IMR-90 (cell line): ENCODE measurements around the gene RFTN1. TPM values are rescaled to one million over a fixed set of nuclear protein-coding genes. Genes with fewer than 3 reads are reported as not detected.

Experiments
- ATAC-seq: fragments of 200-7000 bp; cut with Tn5 transposase; 2 replicates; pipeline ENCODE4 v1.9.1; 2020; ENCODE audit warnings: low read depth, mild to moderate bottlenecking, moderate library complexity
- BruUV-seq: library from RNA; stranded (reverse); fragments of 400-500 nt; replicated peaks from 2 replicates; lab custom pipeline; 2021; lab: Mats Ljungman, UMichigan
- CTCF ChIA-PET: fragments of 300-600 bp; formaldehyde crosslinking; extraction: SDS; loops from one replicate; lab custom pipeline; 2021; ENCODE audit warnings: antibody characterized with exemption; lab: Yijun Ruan, JAX
- POLR2A ChIA-PET: fragments of 300-600 bp; sonication (Branson Sonifier 250); formaldehyde crosslinking; loops from one replicate; lab custom pipeline; 2022; ENCODE audit warnings: antibody characterized with exemption; ENCODE audit not compliant: unreplicated experiment; lab: Charles Lee
- DNase-seq: peaks from one replicate; pipeline ENCODE4 v3.0.0; 2013
- H2AFZ ChIP-seq: replicated peaks from 2 replicates; pipeline ENCODE3; 2013; ENCODE audit warnings: low read length, mild to moderate bottlenecking; ENCODE audit not compliant: poor library complexity
- H2AK5ac ChIP-seq: 2 replicates; pipeline ENCODE4 v1.6.1; 2013; ENCODE audit warnings: low read depth, low read length, inconsistent platforms
- H2AK9ac ChIP-seq: replicated peaks from 2 replicates; pipeline ENCODE3; 2013; ENCODE audit warnings: mild to moderate bottlenecking, low read depth, low read length, moderate library complexity; ENCODE audit not compliant: poor library complexity
- H2BK120ac ChIP-seq: 2 replicates; pipeline ENCODE4 v1.6.1; 2013; ENCODE audit warnings: low read depth, low read length, inconsistent platforms
- H2BK15ac ChIP-seq: 3 replicates; pipeline ENCODE4 v1.6.1; 2013; ENCODE audit warnings: low read depth, low read length, inconsistent platforms
- H2BK20ac ChIP-seq: 2 replicates; pipeline ENCODE4 v1.6.1; 2013; ENCODE audit warnings: low read depth, mild to moderate bottlenecking, inconsistent platforms, low read length, moderate library complexity
- H2BK5ac ChIP-seq: 2 replicates; pipeline ENCODE4 v1.6.1; 2013; ENCODE audit warnings: mild to moderate bottlenecking, low read depth, low read length, inconsistent platforms; ENCODE audit not compliant: poor library complexity, severe bottlenecking
- H3K14ac ChIP-seq: replicated peaks from 2 replicates; pipeline ENCODE4 v1.6.1; 2013; ENCODE audit warnings: low read depth, low read length, inconsistent platforms
- H3K18ac ChIP-seq: 2 replicates; pipeline ENCODE4 v1.6.1; 2013; ENCODE audit warnings: low read depth, low read length, control low read depth
- H3K23ac ChIP-seq: 2 replicates; pipeline ENCODE4 v1.6.1; 2013; ENCODE audit warnings: low read depth, low read length, inconsistent platforms
- H3K27ac ChIP-seq: 2 replicates; pipeline ENCODE4 v1.5.1; 2013; ENCODE audit warnings: mild to moderate bottlenecking, control low read depth, low read length; ENCODE audit not compliant: insufficient read depth
- H3K27me3 ChIP-seq: 2 replicates; pipeline ENCODE4 v1.6.1; 2013; ENCODE audit warnings: low read length; ENCODE audit not compliant: control insufficient read depth, insufficient read depth
- H3K36me3 ChIP-seq: 2 replicates; pipeline ENCODE4 v1.6.1; 2013; ENCODE audit warnings: low read length, mixed read lengths; ENCODE audit not compliant: control insufficient read depth, insufficient read depth
- H3K4ac ChIP-seq: 2 replicates; pipeline ENCODE4 v1.6.1; 2013; ENCODE audit warnings: low read depth, low read length, inconsistent platforms
- H3K4me1 ChIP-seq: 2 replicates; pipeline ENCODE4 v1.6.1; 2013; ENCODE audit warnings: low read length, mixed read lengths; ENCODE audit not compliant: control insufficient read depth, insufficient read depth
- H3K4me2 ChIP-seq: 2 replicates; pipeline ENCODE4 v1.6.1; 2013; ENCODE audit warnings: low read depth, mild to moderate bottlenecking, control low read depth, low read length, moderate library complexity
- H3K4me3 ChIP-seq: 2 replicates; pipeline ENCODE4 v1.5.1; 2013; ENCODE audit warnings: low read depth, mild to moderate bottlenecking, control low read depth, low read length, moderate library complexity; ENCODE audit not compliant: insufficient read depth
- H3K56ac ChIP-seq: 2 replicates; pipeline ENCODE4 v1.6.1; 2013; ENCODE audit warnings: low read length, inconsistent platforms; ENCODE audit not compliant: insufficient read depth; ENCODE audit errors: extremely low read depth
- H3K79me1 ChIP-seq, 2 experiments: 2 replicates each; pipeline ENCODE4 v1.6.1; 2013; ENCODE audit warnings: low read length in 2 of 2, inconsistent platforms in 1 of 2, low read depth in 1 of 2
- H3K9ac ChIP-seq: 2 replicates; pipeline ENCODE4 v1.6.1; 2013; ENCODE audit warnings: low read depth, low read length, control low read depth
- H3K9me1 ChIP-seq: 2 replicates; pipeline ENCODE4 v1.6.1; 2013; ENCODE audit warnings: low read length, inconsistent platforms; ENCODE audit not compliant: insufficient read depth
- H3K9me3 ChIP-seq: 2 replicates; pipeline ENCODE4 v1.6.1; 2013; ENCODE audit warnings: low read length; ENCODE audit not compliant: control insufficient read depth, insufficient read depth
- H4K20me1 ChIP-seq: 2 replicates; pipeline ENCODE4 v1.6.1; 2013; ENCODE audit warnings: low read length, inconsistent platforms; ENCODE audit not compliant: insufficient read depth
- H4K5ac ChIP-seq: 2 replicates; pipeline ENCODE4 v1.6.1; 2013; ENCODE audit warnings: mild to moderate bottlenecking, low read depth, low read length, control low read depth
- H4K8ac ChIP-seq, 2 experiments: 2 replicates each; pipeline ENCODE4 v1.6.1; 2013; ENCODE audit warnings: low read depth in 2 of 2, low read length in 2 of 2, control low read depth in 1 of 2, inconsistent platforms in 1 of 2
- H4K91ac ChIP-seq: 2 replicates; pipeline ENCODE4 v1.6.1; 2013; ENCODE audit warnings: low read depth, low read length, inconsistent platforms; ENCODE audit not compliant: insufficient read depth
- FOS ChIP-seq: fragments of 150-350 bp; IDR thresholded peaks from 2 replicates; pipeline ENCODE4 v1.6.1; 2016; ENCODE audit warnings: low read depth, low read length
- MAFK ChIP-seq: IDR thresholded peaks from 2 replicates; pipeline ENCODE4 v1.6.1; 2012; ENCODE audit warnings: low read depth, low read length, improper control_type of control experiment
- MAZ ChIP-seq: IDR thresholded peaks from 2 replicates; pipeline ENCODE4 v1.6.1; 2012; ENCODE audit warnings: low read depth, mild to moderate bottlenecking, low read length, improper control_type of control experiment, moderate library complexity, borderline replicate concordance
- NFE2L2 ChIP-seq: fragments of 150-350 bp; IDR thresholded peaks from 2 replicates; pipeline ENCODE4 v1.6.1; 2016; ENCODE audit warnings: low read depth, mild to moderate bottlenecking, low read length
- RFX5 ChIP-seq: IDR thresholded peaks from 2 replicates; pipeline ENCODE4 v1.8.0; 2012; ENCODE audit warnings: low read depth, mild to moderate bottlenecking, low read length, moderate library complexity
- WGBS, 2 experiments: methylation state at CpG; one replicate each; pipeline versions ENCODE4 v1.1.5 to v1.1.7; 2013; ENCODE audit warnings: missing lambda C conversion rate in 2 of 2; ENCODE audit not compliant: insufficient read length in 1 of 2; ENCODE audit errors: extremely low coverage in 2 of 2; 5-methylcytosine and 5-hydroxymethylcytosine counted together
- dilution Hi-C: fragments of 300-500 bp; cut with HindIII; formaldehyde crosslinking; loops from one replicate; pipeline ENCODE4 v1.14.3; 2018; ENCODE audit warnings: low sequenced_read_pairs; ENCODE audit not compliant: unreplicated experiment
- in situ Hi-C: fragments of 300-500 bp; cut with MboI; formaldehyde crosslinking; loops from 3 replicates; pipeline ENCODE4 v1.14.3; 2019; ENCODE audit warnings: low sequenced_read_pairs, inconsistent platforms, mixed read lengths
- intact Hi-C: fragments of 100-400 bp; cut with micrococcal nuclease; formaldehyde crosslinking; loops from 2 replicates; pipeline ENCODE4 v1.10.0; 2022
- polyA plus RNA-seq, 3 experiments: library from polyadenylated mRNA; depleted of rRNA; stranded (reverse); fragments of >200 nt; gene quantifications; 2 replicates each; pipeline ENCODE4 v1.2.3, GENCODE V29; 2012; ENCODE audit warnings: low replicate concordance in 1 of 3
- total RNA-seq: library from RNA; depleted of rRNA; stranded (reverse); fragments of >200 nt; gene quantifications from 2 replicates; pipeline ENCODE4 v1.2.3, GENCODE V29; 2012

Gene RFTN1
- total and polyA plus RNA-seq, 2 of the 4 experiments (the other 2 are of a cell fraction), result 45.0 to 52.0 TPM

- peak overlapping the region; percentile 40 for H2BK5ac ChIP-seq
- peaks cover 8% of the 10 kb centered on the region for H3K4me1 ChIP-seq
- TF ChIP-seq MAZ (no peak), RFX5 (no peak), FOS (peak; percentile 33; the same call in 1 of the 2 replicates), MAFK (peak; percentile 98), NFE2L2 (peak; percentile 100)
- peak overlapping the region; percentile 49; the same call in 1 of the 2 replicates for H4K5ac ChIP-seq
- H3K4ac ChIP-seq, result peak overlapping the region; percentile 37; the same call in 1 of the 2 replicates
- dilution Hi-C loops, result no loop called here
- H2AK5ac ChIP-seq, result no peak overlapping the region
- in situ Hi-C loops, result no loop called here
- no CpG with 5 or more reads among the region's 2 CpGs for WGBS, 2 experiments
- no peak overlapping the region for H3K4me2 ChIP-seq
- H3K14ac ChIP-seq, result no peak overlapping the region; the same call in 1 of the 2 replicates
- peak overlapping the region; percentile 20; the same call in 1 of the 2 replicates for H3K23ac ChIP-seq
- no peaks in the 10 kb centered on the region for H3K27me3 ChIP-seq
- H3K79me1 ChIP-seq, result peaks cover 6 to 21% of the 10 kb centered on the region in 2 experiments; a peak in 3 of 4 replicates
- H3K4me3 ChIP-seq, result no peak overlapping the region
- intact Hi-C loops, result no loop called here
- H3K9me1 ChIP-seq, result peaks cover 6% of the 10 kb centered on the region; the same call in 1 of the 2 replicates
- H2BK120ac ChIP-seq, result peak overlapping the region; percentile 39; the same call in 1 of the 2 replicates
- peak overlapping the region; percentile 36; the same call in 1 of the 3 replicates for H2BK15ac ChIP-seq
- peak; percentile 88 for DNase-seq
- peaks cover 32% of the 10 kb centered on the region for H3K36me3 ChIP-seq
- no TSS peak for BruUV-seq
- ChIA-PET POLR2A (no interaction called here), CTCF (no interaction called here)
- peak overlapping the region; percentile 52; the same call in 1 of the 2 replicates for H3K27ac ChIP-seq
- peak overlapping the region; percentile 70 for H2BK20ac ChIP-seq
- H3K9ac ChIP-seq, result no peak overlapping the region
- no peak overlapping the region for H2AFZ ChIP-seq
- peak; percentile 67 for ATAC-seq
- 0 out of 2 replicates have a peak overlapping the region, but pooled peaks have one; percentile 5 for H4K91ac ChIP-seq
- H3K56ac ChIP-seq, result no peak overlapping the region
- H3K9me3 ChIP-seq, result no peaks in the 10 kb centered on the region
- H3K18ac ChIP-seq, result peak overlapping the region; percentile 80
- H2AK9ac ChIP-seq, result no peak overlapping the region
- H4K20me1 ChIP-seq, result no peaks in the 10 kb centered on the region
- peak overlapping the region; percentile 4 to 45; a peak in 1 of 4 replicates for H4K8ac ChIP-seq
These were observed 163.4 kb downstream of the RFTN1 start for GRCh38 chr3:16349986-16350596.
